Astrocyte of the cerebellum (primary cell): ENCODE data around the gene NFASC.

Experiments
- DNase-seq: peaks from one replicate; pipeline ENCODE4 v3.0.0-alpha.2; 2011; ENCODE audit warnings: low read depth
- H3K4me3 ChIP-seq: 2 replicates; pipeline ENCODE4 v1.5.1; 2011; ENCODE audit warnings: mild to moderate bottlenecking, low read depth, low read length, moderate library complexity
- CTCF ChIP-seq: IDR thresholded peaks from 2 replicates; pipeline ENCODE4 v1.5.1; 2012; ENCODE audit warnings: low read length, low read depth, moderate library complexity, mild to moderate bottlenecking; ENCODE audit errors: missing control alignments
- in situ Hi-C: cut with HindIII; loops from 2 replicates; pipeline ENCODE4 v1.10.0; 2017; ENCODE audit warnings: low sequenced_read_pairs

Gene NFASC

GRCh38 chr1:204870160-204870912, at the start of gene NFASC:
Gene NFASC (plus strand): TSS chr1:204870862. CDS start chr1:204944316, 73,454 bp downstream.
- in situ Hi-C loops, result no loop called here
- no peak for DNase-seq

GRCh38 chr1:204821476-204821875, 49.2 kb upstream of the NFASC start:
- no peak for DNase-seq
- no peak for TF ChIP-seq CTCF

More at GRCh38 chr1:204870160-204870912, at the start of gene NFASC:
- TF ChIP-seq CTCF, result no peak
- H3K4me3 ChIP-seq, result no peak within 1 kb of the TSS

GRCh38 chr1:204821924-204822323, 48.7 kb upstream of the NFASC start:
- H3K4me3 ChIP-seq, result no peak overlapping the region
- in situ Hi-C loops, result no loop called here
- DNase-seq, result no peak
- no peak for TF ChIP-seq CTCF

More at GRCh38 chr1:204821476-204821875, 49.2 kb upstream of the NFASC start:
- in situ Hi-C loops, result no loop called here
- H3K4me3 ChIP-seq, result no peak overlapping the region

GRCh38 chr1:204826970-204827369, 43.7 kb upstream of the NFASC start:
- H3K4me3 ChIP-seq, result no peak overlapping the region
- in situ Hi-C loops, result no loop called here
- no peak for TF ChIP-seq CTCF
- no peak for DNase-seq

- H3K4me3 ChIP-seq, result peak overlapping the region; percentile 16
- no peak for DNase-seq
- TF ChIP-seq CTCF, result no peak
- in situ Hi-C loops, result no loop called here
Observed at GRCh38 chr1:204828352-204828850, 42.3 kb upstream of the NFASC start.

- DNase-seq, result no peak
- TF ChIP-seq CTCF, result no peak
- in situ Hi-C loops, result no loop called here
- H3K4me3 ChIP-seq, result no peak overlapping the region
Observed at GRCh38 chr1:204829133-204829825, 41.4 kb upstream of the NFASC start.
